ENCODE results near the gene CDX2.

Gene CDX2

GRCh38 chr13:27963491-27963890 is 5.6 kb downstream of the CDX2 start:
- Mint-ChIP-seq H3K4me1 (ENCODE audit: low read depth) (peaks cover 25% of the 10 kb centered on the region), H3K4me3 (no peak overlapping the region), H3K27me3 (peaks cover 91% of the 10 kb centered on the region), H3K27ac (no peak overlapping the region), H3K36me3 (ENCODE audit: low read depth) (no peaks in the 10 kb centered on the region), H3K9me3 (no peaks in the 10 kb centered on the region)
- no peak for DNase-seq

- Mint-ChIP-seq H3K36me3 (ENCODE audit: low read depth) (no peaks in the 10 kb centered on the region), H3K27ac (no peak overlapping the region), H3K4me1 (ENCODE audit: low read depth) (peaks cover 24% of the 10 kb centered on the region), H3K9me3 (no peaks in the 10 kb centered on the region), H3K27me3 (peaks cover 91% of the 10 kb centered on the region), H3K4me3 (no peak overlapping the region)
- no peak for DNase-seq
Measured at GRCh38 chr13:27962982-27963381, 6.1 kb downstream of the CDX2 start.

- peaks cover 17% of the 10 kb centered on the region for H3K4me1 Mint-ChIP-seq (ENCODE audit: low read depth)
- no peak overlapping the region for H3K4me3 Mint-ChIP-seq
- H3K27me3 Mint-ChIP-seq = peaks cover 88% of the 10 kb centered on the region
- DNase-seq = no peak
- no peak overlapping the region for H3K27ac Mint-ChIP-seq
- H3K36me3 Mint-ChIP-seq (ENCODE audit: low read depth) = no peaks in the 10 kb centered on the region
- no peaks in the 10 kb centered on the region for H3K9me3 Mint-ChIP-seq
Measured at GRCh38 chr13:27962128-27962841, 6.8 kb downstream of the CDX2 start.

- DNase-seq = no peak
- H3K36me3 Mint-ChIP-seq (ENCODE audit: low read depth) = no peaks in the 10 kb centered on the region
- H3K4me1 Mint-ChIP-seq (ENCODE audit: low read depth) = peaks cover 14% of the 10 kb centered on the region
- H3K27me3 Mint-ChIP-seq = peaks cover 87% of the 10 kb centered on the region
- no peak overlapping the region for H3K27ac Mint-ChIP-seq
- no peak overlapping the region for H3K4me3 Mint-ChIP-seq
- H3K9me3 Mint-ChIP-seq = no peaks in the 10 kb centered on the region
Measured at GRCh38 chr13:27961227-27962085, 7.7 kb downstream of the CDX2 start.

- Mint-ChIP-seq H3K9me3 (no peaks in the 10 kb centered on the region), H3K36me3 (ENCODE audit: low read depth) (no peaks in the 10 kb centered on the region), H3K27me3 (peaks cover 87% of the 10 kb centered on the region), H3K4me1 (ENCODE audit: low read depth) (peaks cover 10% of the 10 kb centered on the region), H3K27ac (no peak overlapping the region), H3K4me3 (peak overlapping the region; percentile 55)
- no peak for DNase-seq
Measured at GRCh38 chr13:27960362-27961226, 8.5 kb downstream of the CDX2 start.

GRCh38 chr13:27959976-27960361 is 9.1 kb downstream of the CDX2 start:
- Mint-ChIP-seq H3K4me3 (peak overlapping the region; percentile 55), H3K4me1 (ENCODE audit: low read depth) (peaks cover 13% of the 10 kb centered on the region), H3K27ac (no peak overlapping the region), H3K9me3 (no peaks in the 10 kb centered on the region), H3K27me3 (peaks cover 87% of the 10 kb centered on the region), H3K36me3 (ENCODE audit: low read depth) (no peaks in the 10 kb centered on the region)
- DNase-seq = no peak

GRCh38 chr13:27956576-27957300 is 12.4 kb downstream of the CDX2 start:
- no peak for DNase-seq
- Mint-ChIP-seq H3K36me3 (ENCODE audit: low read depth) (no peaks in the 10 kb centered on the region), H3K27ac (no peak overlapping the region), H3K27me3 (peaks cover 83% of the 10 kb centered on the region), H3K9me3 (no peaks in the 10 kb centered on the region), H3K4me1 (ENCODE audit: low read depth) (peaks cover 25% of the 10 kb centered on the region), H3K4me3 (no peak overlapping the region)

GRCh38 chr13:27955014-27955591 is 14.0 kb downstream of the CDX2 start:
- Mint-ChIP-seq H3K4me3 (no peak overlapping the region), H3K27ac (no peak overlapping the region)

GRCh38 chr13:27954406-27954851 is 14.7 kb downstream of the CDX2 start:
- Mint-ChIP-seq H3K9me3 (peaks cover 3% of the 10 kb centered on the region), H3K4me1 (ENCODE audit: low read depth) (peaks cover 14% of the 10 kb centered on the region), H3K27me3 (peaks cover 79% of the 10 kb centered on the region), H3K36me3 (ENCODE audit: low read depth) (no peaks in the 10 kb centered on the region), H3K27ac (no peak overlapping the region), H3K4me3 (peak overlapping the region; percentile 69)
- no peak for DNase-seq

More at GRCh38 chr13:27955014-27955591, 14.0 kb downstream of the CDX2 start:
- Mint-ChIP-seq H3K27me3 (peaks cover 82% of the 10 kb centered on the region), H3K36me3 (ENCODE audit: low read depth) (no peaks in the 10 kb centered on the region), H3K9me3 (peaks cover under 1% of the 10 kb centered on the region), H3K4me1 (ENCODE audit: low read depth) (peaks cover 16% of the 10 kb centered on the region)
- DNase-seq = no peak

- no peak overlapping the region for H3K27ac Mint-ChIP-seq
- DNase-seq = peak; percentile 81
Measured at GRCh38 chr13:27953676-27954405, 15.3 kb downstream of the CDX2 start.

GRCh38 chr13:27952876-27953675 is 16.0 kb downstream of the CDX2 start:
- peaks cover 74% of the 10 kb centered on the region for H3K27me3 Mint-ChIP-seq
- H3K9me3 Mint-ChIP-seq = peaks cover 3% of the 10 kb centered on the region
- no peaks in the 10 kb centered on the region for H3K36me3 Mint-ChIP-seq (ENCODE audit: low read depth)
- no peak for DNase-seq
- H3K27ac Mint-ChIP-seq = no peak overlapping the region
- H3K4me1 Mint-ChIP-seq (ENCODE audit: low read depth) = peaks cover 14% of the 10 kb centered on the region
- peak overlapping the region; percentile 35 for H3K4me3 Mint-ChIP-seq

More at GRCh38 chr13:27953676-27954405, 15.3 kb downstream of the CDX2 start:
- Mint-ChIP-seq H3K4me1 (ENCODE audit: low read depth) (peaks cover 14% of the 10 kb centered on the region), H3K27me3 (peaks cover 78% of the 10 kb centered on the region), H3K9me3 (peaks cover 3% of the 10 kb centered on the region), H3K4me3 (peak overlapping the region; percentile 69), H3K36me3 (ENCODE audit: low read depth) (no peaks in the 10 kb centered on the region)

- Mint-ChIP-seq H3K27me3 (peaks cover 15% of the 10 kb centered on the region), H3K9me3 (peaks cover 4% of the 10 kb centered on the region), H3K36me3 (ENCODE audit: low read depth) (no peaks in the 10 kb centered on the region), H3K4me3 (no peak overlapping the region), H3K27ac (no peak overlapping the region), H3K4me1 (ENCODE audit: low read depth) (no peaks in the 10 kb centered on the region)
- DNase-seq = no peak
Measured at GRCh38 chr13:27942972-27943371, 26.1 kb downstream of the CDX2 start.
